GM23338 (cell line): ENCODE data around the gene APOBEC3B.

Experiments
- CREB1 ChIP-seq: fragments of 250-450 bp; sonication (Bioruptor Pico); IDR thresholded peaks from 2 replicates; pipeline ENCODE4 v1.5.0; 2020; ENCODE audit warnings: low read depth, mild to moderate bottlenecking, moderate library complexity
- EZH2 ChIP-seq: fragments of 200-600 bp; sonication (generic); IDR thresholded peaks from one replicate; pipeline ENCODE4 v1.8.0; 2017; ENCODE audit warnings: antibody characterized with exemption, mild to moderate bottlenecking, low read depth; ENCODE audit not compliant: unreplicated experiment
- EZH2phosphoT487 ChIP-seq: fragments of 200-600 bp; sonication (generic); IDR thresholded peaks from one replicate; pipeline ENCODE4 v1.8.1; 2018; ENCODE audit warnings: antibody characterized with exemption; ENCODE audit not compliant: unreplicated experiment
- POLR2AphosphoS5 ChIP-seq: IDR thresholded peaks from 2 replicates; pipeline ENCODE4 v1.6.1; 2016; ENCODE audit warnings: antibody characterized with exemption, low read depth
- STAT1 ChIP-seq: IDR thresholded peaks from one replicate; pipeline ENCODE4 v1.6.1; 2016; ENCODE audit warnings: antibody characterized with exemption; ENCODE audit not compliant: unreplicated experiment
- ZNF331 ChIP-seq: fragments of 250-450 bp; sonication (Bioruptor Pico); IDR thresholded peaks from 2 replicates; pipeline ENCODE4 v1.5.0; 2020; ENCODE audit warnings: low read depth, mild to moderate bottlenecking, moderate library complexity
- TF ChIP-seq, protein P1 (sequence below), 2 experiments: fragments of 200-600 bp in 1 of 2; sonication (generic) in 1 of 2; conservative IDR thresholded peaks; 2 replicates each; pipeline versions ENCODE4 v1.5.1 to v1.6.1; 2016 to 2017; ENCODE audit warnings: antibody characterized with exemption in 2 of 2, low read depth in 2 of 2, mild to moderate bottlenecking in 2 of 2, moderate library complexity in 1 of 2
- TF ChIP-seq, protein P2 (sequence below): fragments of 250-450 bp; sonication (Bioruptor Pico); IDR thresholded peaks from 2 replicates; pipeline ENCODE4 v1.5.0; 2020; ENCODE audit warnings: mild to moderate bottlenecking, moderate library complexity
- TF ChIP-seq, protein P3 (sequence below): IDR thresholded peaks from one replicate; pipeline ENCODE4 v1.6.1; 2018; ENCODE audit warnings: antibody characterized with exemption; ENCODE audit not compliant: unreplicated experiment

DNA sequence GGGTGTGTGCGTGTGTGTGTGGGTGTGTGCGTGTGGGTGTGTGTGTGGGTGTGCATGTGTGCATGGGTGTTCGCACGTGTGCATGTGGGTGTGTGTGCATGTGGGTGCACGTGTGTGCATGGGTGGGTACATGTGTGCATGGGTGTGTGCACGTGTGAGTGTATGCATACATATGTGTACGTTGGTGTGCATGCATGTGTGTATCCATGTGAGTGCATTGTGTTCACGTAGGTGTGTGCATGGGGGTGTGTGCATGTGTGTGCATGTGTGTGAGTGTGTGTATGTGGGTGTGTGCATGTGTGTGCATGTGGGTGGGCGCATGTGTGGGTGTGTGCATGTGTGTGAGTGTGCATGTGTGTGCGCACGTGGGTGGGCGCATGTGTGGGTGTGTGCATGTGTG, 44.6 kb upstream of the APOBEC3B start:
- TF ChIP-seq EZH2phosphoT487 (no peak), CREB1 (CRISPR knock-in tag) (no peak), POLR2AphosphoS5 (no peak), EZH2 (no peak), ZNF331 (CRISPR knock-in tag) (no peak), STAT1 (no peak)
- TF ChIP-seq, protein P1, sequence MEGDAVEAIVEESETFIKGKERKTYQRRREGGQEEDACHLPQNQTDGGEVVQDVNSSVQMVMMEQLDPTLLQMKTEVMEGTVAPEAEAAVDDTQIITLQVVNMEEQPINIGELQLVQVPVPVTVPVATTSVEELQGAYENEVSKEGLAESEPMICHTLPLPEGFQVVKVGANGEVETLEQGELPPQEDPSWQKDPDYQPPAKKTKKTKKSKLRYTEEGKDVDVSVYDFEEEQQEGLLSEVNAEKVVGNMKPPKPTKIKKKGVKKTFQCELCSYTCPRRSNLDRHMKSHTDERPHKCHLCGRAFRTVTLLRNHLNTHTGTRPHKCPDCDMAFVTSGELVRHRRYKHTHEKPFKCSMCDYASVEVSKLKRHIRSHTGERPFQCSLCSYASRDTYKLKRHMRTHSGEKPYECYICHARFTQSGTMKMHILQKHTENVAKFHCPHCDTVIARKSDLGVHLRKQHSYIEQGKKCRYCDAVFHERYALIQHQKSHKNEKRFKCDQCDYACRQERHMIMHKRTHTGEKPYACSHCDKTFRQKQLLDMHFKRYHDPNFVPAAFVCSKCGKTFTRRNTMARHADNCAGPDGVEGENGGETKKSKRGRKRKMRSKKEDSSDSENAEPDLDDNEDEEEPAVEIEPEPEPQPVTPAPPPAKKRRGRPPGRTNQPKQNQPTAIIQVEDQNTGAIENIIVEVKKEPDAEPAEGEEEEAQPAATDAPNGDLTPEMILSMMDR (conservative IDR thresholded peaks at IDR 0.05; ENCODE audit: low read depth in 2 of 2): no peak
- TF ChIP-seq, protein P2, sequence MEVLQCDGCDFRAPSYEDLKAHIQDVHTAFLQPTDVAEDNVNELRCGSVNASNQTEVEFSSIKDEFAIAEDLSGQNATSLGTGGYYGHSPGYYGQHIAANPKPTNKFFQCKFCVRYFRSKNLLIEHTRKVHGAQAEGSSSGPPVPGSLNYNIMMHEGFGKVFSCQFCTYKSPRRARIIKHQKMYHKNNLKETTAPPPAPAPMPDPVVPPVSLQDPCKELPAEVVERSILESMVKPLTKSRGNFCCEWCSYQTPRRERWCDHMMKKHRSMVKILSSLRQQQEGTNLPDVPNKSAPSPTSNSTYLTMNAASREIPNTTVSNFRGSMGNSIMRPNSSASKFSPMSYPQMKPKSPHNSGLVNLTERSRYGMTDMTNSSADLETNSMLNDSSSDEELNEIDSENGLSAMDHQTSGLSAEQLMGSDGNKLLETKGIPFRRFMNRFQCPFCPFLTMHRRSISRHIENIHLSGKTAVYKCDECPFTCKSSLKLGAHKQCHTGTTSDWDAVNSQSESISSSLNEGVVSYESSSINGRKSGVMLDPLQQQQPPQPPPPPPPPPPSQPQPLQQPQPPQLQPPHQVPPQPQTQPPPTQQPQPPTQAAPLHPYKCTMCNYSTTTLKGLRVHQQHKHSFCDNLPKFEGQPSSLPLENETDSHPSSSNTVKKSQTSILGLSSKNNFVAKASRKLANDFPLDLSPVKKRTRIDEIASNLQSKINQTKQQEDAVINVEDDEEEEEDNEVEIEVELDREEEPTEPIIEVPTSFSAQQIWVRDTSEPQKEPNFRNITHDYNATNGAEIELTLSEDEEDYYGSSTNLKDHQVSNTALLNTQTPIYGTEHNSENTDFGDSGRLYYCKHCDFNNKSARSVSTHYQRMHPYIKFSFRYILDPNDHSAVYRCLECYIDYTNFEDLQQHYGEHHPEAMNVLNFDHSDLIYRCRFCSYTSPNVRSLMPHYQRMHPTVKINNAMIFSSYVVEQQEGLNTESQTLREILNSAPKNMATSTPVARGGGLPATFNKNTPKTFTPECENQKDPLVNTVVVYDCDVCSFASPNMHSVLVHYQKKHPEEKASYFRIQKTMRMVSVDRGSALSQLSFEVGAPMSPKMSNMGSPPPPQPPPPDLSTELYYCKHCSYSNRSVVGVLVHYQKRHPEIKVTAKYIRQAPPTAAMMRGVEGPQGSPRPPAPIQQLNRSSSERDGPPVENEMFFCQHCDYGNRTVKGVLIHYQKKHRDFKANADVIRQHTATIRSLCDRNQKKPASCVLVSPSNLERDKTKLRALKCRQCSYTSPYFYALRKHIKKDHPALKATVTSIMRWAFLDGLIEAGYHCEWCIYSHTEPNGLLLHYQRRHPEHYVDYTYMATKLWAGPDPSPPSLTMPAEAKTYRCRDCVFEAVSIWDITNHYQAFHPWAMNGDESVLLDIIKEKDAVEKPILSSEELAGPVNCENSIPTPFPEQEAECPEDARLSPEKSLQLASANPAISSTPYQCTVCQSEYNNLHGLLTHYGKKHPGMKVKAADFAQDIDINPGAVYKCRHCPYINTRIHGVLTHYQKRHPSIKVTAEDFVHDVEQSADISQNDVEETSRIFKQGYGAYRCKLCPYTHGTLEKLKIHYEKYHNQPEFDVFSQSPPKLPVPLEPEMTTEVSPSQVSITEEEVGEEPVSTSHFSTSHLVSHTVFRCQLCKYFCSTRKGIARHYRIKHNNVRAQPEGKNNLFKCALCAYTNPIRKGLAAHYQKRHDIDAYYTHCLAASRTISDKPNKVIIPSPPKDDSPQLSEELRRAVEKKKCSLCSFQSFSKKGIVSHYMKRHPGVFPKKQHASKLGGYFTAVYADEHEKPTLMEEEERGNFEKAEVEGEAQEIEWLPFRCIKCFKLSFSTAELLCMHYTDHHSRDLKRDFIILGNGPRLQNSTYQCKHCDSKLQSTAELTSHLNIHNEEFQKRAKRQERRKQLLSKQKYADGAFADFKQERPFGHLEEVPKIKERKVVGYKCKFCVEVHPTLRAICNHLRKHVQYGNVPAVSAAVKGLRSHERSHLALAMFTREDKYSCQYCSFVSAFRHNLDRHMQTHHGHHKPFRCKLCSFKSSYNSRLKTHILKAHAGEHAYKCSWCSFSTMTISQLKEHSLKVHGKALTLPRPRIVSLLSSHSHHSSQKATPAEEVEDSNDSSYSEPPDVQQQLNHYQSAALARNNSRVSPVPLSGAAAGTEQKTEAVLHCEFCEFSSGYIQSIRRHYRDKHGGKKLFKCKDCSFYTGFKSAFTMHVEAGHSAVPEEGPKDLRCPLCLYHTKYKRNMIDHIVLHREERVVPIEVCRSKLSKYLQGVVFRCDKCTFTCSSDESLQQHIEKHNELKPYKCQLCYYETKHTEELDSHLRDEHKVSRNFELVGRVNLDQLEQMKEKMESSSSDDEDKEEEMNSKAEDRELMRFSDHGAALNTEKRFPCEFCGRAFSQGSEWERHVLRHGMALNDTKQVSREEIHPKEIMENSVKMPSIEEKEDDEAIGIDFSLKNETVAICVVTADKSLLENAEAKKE: no peak
- TF ChIP-seq, protein P3, sequence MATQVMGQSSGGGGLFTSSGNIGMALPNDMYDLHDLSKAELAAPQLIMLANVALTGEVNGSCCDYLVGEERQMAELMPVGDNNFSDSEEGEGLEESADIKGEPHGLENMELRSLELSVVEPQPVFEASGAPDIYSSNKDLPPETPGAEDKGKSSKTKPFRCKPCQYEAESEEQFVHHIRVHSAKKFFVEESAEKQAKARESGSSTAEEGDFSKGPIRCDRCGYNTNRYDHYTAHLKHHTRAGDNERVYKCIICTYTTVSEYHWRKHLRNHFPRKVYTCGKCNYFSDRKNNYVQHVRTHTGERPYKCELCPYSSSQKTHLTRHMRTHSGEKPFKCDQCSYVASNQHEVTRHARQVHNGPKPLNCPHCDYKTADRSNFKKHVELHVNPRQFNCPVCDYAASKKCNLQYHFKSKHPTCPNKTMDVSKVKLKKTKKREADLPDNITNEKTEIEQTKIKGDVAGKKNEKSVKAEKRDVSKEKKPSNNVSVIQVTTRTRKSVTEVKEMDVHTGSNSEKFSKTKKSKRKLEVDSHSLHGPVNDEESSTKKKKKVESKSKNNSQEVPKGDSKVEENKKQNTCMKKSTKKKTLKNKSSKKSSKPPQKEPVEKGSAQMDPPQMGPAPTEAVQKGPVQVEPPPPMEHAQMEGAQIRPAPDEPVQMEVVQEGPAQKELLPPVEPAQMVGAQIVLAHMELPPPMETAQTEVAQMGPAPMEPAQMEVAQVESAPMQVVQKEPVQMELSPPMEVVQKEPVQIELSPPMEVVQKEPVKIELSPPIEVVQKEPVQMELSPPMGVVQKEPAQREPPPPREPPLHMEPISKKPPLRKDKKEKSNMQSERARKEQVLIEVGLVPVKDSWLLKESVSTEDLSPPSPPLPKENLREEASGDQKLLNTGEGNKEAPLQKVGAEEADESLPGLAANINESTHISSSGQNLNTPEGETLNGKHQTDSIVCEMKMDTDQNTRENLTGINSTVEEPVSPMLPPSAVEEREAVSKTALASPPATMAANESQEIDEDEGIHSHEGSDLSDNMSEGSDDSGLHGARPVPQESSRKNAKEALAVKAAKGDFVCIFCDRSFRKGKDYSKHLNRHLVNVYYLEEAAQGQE: no peak
